HG03432 (cell line): ENCODE results near the gene XG.
A peak's percentile ranks its signal among the peaks of the same experiment; 100 is the strongest.
"Not testable (repeated sequence)": the region's sequence is repeated elsewhere in the genome, so short reads cannot be mapped to it uniquely, and the experiment has no call there.

Source experiments
- ATAC-seq: cut with Tn5 transposase; IDR thresholded peaks from one replicate; pipeline ENCODE4 v1.9.1; 2021; ENCODE audit warnings: mild to moderate bottlenecking, moderate library complexity; ENCODE audit not compliant: unreplicated experiment

Gene XG, protein sequence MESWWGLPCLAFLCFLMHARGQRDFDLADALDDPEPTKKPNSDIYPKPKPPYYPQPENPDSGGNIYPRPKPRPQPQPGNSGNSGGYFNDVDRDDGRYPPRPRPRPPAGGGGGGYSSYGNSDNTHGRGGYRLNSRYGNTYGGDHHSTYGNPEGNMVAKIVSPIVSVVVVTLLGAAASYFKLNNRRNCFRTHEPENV

DNA sequence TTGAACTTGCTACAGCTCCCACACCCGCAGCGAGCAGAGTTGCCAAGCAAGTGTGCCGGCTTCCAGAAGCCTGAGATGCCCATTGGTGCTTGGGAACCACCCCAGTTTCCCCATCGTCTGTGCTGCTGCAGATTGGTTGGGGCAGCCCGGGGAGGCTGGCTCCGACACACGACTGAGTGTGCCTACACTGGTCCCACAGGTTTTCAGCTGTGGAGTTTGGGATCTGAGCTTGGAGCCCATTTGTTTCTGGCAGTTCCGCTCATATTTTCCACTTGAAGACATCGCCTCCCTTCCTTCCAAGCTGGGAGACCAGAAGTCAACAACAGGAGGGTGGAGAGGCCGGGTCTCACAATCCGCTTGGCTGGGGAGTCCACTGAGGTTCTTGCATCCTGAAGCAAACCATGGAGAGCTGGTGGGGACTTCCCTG lies at the start of gene XG:
TSS of gene XG (plus strand) at position 167 of the 427 bp plus-strand sequence. CDS start at position 402, 235 bp downstream.
- ATAC-seq = not testable (repeated sequence)

DNA sequence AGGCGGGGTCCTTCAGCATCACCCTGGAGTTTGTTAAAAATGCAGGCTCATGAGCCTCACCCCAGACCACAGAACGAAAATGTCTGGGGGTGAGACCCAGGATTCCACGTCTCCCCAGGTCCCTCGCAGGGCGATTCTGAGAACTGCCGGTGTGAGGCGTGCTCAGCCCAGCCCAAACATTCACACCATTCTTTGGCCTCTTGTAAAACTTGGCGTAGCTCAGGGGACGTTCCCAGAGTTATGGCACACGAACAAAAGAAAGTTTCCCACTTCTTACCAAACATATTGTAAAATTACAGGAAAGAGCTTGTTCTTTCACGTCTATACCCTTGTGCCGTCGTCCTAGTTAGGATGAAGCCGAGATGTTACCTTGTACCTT lies 47.9 kb upstream of the XG start:
- no peak for ATAC-seq

DNA sequence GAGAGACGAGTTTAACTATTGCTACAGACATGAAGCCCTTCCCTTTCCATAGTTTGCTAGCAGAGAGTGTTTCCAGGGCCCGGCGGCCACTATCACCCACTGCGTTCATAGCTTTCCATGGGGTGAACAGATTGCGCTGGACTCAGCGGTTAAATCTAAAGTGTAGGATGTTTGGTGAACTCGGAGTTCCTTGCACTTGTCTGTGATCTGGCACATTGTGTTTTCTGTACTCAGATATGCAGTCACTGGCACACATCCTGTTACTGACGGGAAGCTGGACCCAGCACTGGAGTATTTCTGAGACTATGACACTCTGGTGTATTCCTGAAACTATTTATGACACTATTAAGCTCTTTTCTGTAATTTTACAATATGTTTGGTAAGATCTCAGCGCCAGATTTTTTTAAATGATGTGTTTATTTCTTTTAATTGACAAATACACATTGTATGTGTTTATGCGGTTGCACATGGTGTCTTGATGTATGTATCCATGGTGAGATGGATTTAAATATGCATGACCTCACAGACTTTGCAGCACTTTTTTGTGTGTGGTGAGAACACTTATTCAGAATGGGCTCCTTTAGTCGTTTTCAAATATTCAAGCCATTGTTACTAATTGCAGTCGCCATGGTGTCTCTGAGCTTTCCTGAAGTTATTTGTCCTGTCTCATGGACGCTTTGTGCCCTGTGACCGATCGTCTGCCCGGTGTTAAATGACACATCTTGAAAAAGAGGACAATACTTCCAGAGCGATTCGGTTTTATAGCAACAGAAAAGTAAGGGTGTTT lies 46.6 kb upstream of the XG start:
- ATAC-seq = no peak

DNA sequence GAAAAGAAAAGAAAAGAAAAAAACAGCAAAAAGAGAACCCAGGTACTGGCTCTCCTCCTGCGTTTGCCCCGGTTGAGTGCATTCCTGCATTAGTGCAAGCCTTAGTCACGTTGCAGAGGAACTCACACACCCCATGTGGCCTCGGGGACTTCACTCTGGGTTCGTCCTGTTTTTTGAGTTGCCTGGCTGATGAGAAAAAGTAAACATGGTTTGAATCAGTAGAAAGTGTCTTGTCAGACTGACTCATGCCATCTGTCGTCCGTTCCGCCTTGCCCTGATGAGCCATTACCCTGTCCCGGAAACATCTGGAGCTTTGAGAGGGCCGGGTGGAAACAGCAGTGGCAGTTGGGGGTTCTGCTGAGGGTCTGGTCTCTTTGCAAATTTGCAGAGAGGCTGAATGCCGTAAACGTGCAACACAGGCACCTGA lies 44.5 kb upstream of the XG start:
- ATAC-seq = peak; percentile 90

DNA sequence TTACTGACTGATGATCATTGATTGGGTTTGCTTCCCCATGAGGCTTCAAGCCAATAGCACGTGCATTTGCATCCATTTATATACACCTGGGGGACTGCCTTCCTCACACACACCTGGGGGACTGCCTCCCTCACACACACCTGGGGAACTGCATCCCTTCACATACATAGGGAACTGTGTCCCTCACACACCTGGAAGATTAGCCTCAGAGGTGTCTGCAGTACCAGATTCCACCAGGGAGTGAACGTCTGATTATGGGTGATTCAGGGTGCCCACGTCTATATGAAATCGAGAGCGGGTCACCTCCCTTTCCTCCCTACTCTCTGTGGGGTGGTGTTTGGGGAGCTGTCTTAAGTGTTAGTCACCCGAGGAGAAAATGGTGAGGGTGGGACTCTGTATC lies 43.8 kb upstream of the XG start:
- no peak for ATAC-seq

DNA sequence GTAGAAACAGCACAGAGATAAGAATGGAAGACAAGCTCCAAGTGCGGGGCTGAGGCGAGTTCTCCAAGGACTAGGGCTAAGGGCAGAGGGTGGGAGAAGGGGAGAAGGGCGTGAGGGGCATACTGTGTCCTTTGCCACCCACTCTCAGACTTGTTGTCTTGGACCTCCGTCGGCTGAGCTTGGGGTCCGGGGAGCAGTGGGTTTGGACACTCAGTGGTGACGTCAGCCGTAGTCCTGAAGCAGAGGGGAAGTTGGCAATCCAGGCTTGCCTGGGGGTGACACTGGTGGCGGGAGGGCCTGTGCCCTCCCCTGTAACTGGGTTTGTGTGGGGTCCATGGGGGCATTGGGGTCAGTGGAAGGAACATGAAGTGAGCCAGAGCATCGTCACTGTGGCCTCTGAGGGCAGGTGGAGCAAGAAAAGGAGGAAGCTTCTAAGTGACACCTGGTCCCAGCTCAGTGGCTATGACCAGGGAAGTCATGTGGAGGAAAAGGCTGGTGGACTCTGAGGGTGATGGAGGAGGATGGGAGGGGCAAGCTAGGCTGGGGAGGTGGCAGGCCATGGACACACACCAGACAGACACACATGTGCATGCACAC lies 43.1 kb upstream of the XG start:
- ATAC-seq = no peak

DNA sequence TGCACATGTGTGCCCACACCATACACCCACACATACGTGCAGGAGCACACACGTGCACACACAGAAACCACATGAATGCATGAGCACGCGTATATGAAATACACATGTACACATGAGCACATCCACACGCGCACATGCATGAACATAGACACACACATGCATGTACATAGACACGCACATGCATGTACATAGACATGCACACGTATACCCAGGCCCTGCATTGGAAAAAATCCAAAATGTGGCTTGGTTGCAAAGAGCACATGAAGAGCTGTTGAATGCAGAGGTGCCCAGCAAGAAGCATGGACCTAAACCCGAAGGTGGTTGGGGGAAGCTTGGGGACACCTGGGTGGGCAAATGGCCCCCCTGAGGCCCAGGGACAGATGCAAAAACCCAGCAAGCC lies 42.3 kb upstream of the XG start:
- ATAC-seq = no peak

DNA sequence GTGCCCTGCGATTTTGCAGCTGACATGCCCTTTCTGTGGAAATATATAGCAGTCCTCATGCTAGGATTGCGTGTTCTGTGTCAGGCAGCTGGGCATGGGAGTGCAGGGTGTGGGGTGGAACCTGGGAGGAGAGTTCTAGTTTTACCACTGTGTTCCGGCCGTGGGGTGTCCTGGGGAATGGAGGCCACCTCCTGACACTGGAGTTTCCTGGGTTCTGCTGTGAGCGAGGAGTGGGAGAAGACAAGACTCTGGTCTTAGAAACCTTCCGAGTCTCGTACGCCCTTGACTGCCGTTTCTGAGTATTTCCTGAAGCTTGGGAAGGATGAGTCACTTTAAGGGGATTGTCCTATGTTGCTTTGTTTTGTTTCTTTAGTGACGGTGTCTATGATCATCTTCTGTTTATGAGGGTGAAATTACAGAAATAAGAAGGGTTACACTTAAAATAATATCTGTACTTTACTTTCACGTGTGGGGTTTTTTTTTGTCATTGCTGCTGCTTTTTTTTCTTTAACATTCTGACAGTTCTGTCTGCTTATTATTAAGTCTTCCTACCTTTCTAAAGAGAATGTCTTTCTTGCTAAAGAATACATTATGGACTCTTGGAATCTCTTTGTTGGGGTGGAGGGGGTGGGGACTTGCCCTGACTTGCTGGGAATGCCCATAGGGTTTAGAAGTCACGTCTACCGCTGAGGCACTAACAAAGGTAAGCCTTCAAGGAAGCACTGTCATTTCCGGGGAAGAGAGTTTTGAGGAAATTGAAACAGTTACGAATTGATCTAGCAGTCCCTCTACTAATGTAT lies 41.6 kb upstream of the XG start:
- no peak for ATAC-seq

DNA sequence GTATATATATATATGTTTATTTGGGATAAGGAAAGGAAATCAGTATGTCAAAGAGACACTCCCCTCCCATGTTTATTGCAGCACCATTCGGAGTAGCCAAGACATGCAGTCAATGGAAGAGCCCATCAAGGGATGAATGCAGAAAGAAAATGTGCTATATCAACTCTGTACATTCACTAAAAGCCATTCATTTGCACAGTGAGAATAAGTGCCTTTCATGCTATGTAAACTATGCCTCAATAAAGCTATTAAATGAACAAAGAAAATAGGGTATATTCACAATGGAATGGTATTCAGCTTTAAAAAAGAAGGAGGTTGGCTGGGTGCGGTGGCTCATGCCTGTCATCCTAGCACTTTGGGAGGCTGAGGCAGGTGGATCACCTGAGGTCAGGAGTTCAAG lies 40.4 kb upstream of the XG start:
- no peak for ATAC-seq

DNA sequence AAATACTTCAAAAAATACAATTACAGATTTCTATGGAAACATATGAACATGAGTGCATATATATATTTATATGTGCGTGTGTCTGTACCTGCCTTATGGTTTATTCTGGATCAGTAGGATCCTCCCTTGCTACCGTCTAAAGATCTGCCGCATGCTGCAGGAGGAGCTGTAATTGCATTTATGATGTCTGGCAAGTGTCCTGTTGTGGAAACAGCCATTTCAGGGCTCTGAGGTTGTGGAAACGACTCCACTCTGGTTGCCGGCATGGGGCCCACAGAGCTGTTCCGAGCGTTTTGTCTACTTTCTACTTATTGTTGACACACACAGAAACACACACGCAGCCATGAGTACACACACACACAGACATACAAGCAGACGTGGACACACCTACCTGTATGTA lies 39.4 kb upstream of the XG start:
- ATAC-seq = no peak

DNA sequence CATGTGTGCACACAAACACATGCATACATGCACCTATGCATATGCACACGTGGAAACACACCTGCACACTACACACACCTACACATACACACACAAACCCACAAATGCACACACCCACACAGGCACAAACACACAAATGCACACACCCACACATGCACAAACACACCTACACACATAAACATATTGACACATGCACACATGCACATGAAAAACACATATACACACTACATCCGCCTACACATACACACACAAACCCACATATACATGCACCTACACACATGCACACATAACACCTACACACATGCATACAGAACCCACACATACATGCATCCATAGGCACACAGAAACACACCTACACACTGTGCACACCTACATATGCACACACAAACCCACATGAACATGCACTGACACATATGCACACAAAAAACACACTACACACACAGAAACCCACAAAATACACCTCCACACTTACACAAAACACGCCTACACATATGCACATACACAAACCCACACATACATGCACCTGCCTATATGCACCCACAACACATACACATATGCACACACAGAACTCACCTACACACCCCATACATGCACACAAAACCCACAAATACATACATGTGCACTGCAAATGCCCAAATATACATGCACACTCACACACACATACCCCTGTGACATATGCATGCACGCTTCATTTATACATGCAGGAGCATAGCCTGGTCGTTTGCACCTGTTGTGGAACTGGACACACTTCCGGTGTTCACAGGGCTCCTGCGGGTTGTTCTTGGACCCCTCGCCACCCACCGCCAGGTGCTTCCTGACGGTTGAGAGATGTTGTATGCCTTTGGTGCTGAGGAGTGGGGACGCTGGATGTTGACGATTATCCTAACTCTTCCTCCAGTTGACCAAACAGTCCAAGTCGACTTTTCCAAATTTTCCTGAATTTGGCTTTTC lies 38.7 kb upstream of the XG start:
- no peak for ATAC-seq

DNA sequence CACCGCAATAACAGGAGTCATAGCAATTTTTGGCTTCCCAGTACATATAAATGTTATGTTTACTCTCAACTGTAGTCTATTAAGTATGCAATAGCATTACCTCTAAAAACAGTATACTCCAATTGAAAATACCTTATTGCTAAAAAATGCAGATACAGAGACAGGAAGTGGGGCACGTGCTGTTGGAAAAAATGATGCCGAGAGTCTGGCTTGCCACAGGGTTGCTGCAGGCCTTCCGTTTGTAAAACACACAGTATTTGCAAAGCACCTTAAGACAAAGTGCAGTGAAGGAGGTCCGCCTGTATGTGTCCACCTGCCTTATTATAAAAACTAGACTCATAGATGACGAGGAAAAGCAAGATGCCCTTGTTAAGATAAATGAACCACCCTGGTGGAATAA lies 37.3 kb upstream of the XG start:
- ATAC-seq = no peak

DNA sequence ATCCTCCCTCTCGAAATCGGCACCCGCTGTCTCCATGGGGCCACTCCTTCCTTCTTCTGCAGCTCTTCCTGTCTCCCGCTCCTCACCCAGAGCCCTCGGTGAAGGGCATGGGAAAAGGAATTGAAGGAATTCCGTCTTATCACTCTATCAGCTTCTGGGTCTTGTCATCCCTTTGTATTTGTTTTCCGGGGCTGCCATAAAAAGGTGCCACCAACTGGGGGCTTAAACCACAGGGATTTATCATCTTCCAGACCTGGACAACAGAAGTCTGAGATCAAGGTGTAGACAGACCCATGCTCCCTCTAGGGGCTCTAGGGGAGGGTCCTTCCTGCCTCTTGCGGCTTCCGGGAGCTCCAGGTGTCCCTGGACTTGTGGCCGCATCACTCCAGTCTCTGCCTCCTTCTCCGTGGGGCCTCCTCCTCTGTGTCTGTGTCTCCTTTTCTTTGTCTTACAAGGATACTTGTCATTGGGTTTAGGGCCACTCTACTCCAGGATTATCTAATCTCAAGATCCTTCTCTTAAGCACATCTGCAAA lies 36.7 kb upstream of the XG start:
- ATAC-seq = no peak

DNA sequence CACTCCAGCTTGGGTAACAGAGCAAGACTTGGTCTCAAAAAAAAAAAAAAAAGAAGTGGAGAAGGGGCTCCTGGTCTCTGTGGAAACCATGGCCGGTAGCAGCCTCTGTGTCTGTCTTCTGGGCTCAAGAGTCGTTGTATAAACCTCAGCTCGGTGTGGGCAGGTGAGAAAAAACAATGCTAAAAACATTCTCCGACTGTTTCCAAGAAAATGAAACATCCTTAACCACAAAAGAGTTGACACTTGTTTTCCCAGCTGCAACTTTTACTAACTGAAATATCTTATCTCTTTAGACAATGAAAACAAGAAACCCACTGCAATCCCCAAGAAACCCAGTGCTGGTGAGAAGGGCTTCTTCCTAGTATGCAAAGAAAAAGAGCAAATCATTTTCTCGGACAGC lies 34.5 kb upstream of the XG start:
- no peak for ATAC-seq

DNA sequence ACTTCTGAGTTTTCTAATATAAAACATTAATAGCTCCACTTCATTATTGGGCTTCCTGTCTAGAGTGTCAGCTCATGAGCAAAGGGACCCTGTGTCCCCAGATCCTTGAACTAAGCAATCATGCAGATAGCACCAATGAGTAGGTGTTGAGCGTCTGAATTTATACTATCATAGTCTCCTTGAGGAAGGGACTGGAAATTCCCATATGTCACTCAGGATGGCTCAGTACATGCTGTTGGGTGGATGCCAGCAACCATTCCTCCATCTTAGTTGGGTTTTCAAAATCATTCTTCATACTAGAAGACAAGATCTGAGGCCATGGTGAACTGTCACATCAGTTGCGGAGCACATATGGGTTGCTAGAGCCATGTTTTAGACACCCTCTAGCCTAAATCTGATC lies 33.0 kb upstream of the XG start:
- ATAC-seq = no peak

DNA sequence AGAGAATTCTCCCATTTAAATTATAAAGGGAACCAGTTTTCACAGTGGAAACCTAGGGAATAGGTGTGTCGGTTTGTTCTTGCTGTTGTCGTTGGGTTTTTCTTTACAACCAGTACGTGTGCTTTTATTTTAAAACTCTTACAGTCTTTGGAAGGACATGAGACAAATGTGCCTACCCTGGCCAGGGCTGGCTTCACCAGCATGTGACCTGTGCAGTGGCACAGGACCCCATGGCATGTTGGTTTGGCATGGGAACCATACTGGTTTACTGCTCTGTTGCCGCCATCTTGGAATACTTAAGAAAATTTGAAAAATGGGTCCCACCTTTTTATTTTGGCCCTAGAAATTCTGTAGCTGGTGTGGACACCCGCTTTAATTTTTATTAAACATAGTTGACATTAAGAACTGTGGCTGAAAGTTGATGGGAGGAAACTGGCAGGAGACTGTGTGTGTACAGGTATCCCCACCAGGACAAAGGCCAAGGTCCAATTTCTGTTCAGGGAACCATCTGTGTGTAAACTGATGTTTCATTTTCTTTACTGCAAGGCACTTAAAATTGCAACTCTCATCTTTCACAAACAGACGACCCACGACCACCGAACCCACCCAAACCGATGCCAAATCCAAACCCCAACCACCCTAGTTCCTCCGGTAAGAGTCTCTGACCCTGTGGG lies 31.9 kb upstream of the XG start:
- no peak for ATAC-seq

DNA sequence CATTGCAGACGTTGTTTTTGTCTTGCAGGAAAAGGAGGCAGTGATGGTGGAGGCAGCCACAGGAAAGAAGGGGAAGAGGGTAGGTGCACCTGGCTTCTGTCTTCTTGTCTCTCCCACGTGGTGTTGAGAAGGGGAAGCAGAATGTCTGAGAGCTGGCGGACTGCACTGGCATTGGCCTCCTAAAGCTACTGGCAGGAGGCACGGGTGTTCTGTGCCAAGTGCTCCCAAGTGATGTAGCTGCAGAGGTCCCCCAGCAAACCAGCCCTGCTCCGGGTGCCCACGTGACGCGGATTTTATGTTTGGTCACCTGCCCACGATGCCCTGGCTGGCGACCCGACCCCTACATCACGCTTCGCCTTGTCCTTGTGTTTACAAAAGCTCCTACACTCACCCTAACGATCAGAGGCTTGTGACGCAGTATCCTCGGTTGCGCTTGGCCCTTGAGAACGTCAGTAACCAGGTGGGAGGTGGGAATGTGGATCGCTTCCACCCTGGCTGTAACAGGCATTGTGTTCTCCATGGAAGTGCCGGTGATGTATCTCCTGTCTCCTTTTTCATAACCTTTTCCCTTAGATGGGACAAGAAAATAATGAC lies 28.5 kb upstream of the XG start:
- no peak for ATAC-seq

DNA sequence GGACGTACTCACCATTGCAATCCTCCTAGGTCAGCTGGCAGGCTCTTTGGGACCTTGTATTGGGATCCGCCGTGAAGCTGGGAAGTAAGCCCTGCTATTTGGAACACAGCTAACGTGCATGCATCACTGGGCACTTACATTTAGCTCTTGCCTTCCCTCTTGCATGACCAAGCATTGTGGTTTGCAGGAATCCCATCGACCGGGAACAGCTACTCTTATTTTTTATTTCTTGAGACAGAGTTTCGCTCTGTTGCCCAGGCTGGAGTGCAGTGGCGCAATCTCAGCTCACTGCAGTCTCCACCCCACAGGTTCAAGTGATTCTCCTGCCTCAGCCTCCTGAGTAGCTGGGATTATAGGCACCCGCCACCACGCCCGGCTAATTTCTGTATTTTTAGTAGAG lies 24.6 kb upstream of the XG start:
- ATAC-seq = not testable (repeated sequence)

DNA sequence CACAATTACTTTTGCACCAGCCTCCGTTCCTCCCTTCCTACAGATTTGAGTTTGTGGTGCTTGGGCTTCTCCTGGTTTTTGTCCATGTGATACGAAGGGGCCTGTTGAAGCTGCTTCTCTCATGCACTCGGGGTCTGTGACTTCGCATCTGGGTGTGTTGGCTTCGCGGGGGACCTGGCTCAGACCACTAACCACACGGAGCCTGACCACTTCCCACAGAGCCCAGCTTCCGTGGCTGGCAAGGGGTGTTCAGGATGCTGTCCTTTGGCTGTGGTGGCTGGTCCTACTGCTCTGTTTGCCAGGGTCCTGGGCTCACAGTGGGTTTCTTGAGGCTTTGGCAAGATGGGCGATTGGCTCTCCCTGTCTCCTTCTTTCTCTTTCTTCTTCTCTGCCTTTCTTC lies 19.8 kb upstream of the XG start:
- ATAC-seq = no peak
